RWPE1 (cell line): Measurements from ENCODE around the gene CASKIN1.

ENCODE experiments used
- CTCF ChIA-PET: fragments of 350-600 bp; sonication (Branson Sonifier 250); formaldehyde crosslinking; extraction: SDS; loops from one replicate; lab custom pipeline; 2021; lab: Yijun Ruan, JAX
- POLR2A ChIA-PET: fragments of 400-600 bp; formaldehyde crosslinking; extraction: SDS; loops from one replicate; lab custom pipeline; 2020; ENCODE audit warnings: antibody characterized with exemption; ENCODE audit not compliant: low non-redundant PET; lab: Yijun Ruan, JAX
- DNase-seq: peaks from one replicate; pipeline ENCODE4 v3.0.0; 2012; ENCODE audit warnings: low spot score
- H3K27ac ChIP-seq: fragments of 450-650 bp; 2 replicates; pipeline ENCODE4 v1.5.1; 2017
- CTCF ChIP-seq: fragments of 450-650 bp; conservative IDR thresholded peaks from 2 replicates; pipeline ENCODE4 v1.5.1; 2017; ENCODE audit warnings: low read depth, mild to moderate bottlenecking

Gene CASKIN1

GRCh38 chr16:2163211-2163881 lies 33.1 kb downstream of the CASKIN1 start:
- H3K27ac ChIP-seq, result peak overlapping the region; percentile 100
- ChIA-PET POLR2A (interaction anchor here (0.7 to 1.0 kb wide), 2 partner anchors 8 to 31 kb away, joined by 4 to 14 read pairs; partner anchors contain the start of gene TRAF7), CTCF (interaction anchor here (0.6 to 0.8 kb wide), 4 partner anchors 9 to 31 kb away, joined by 3 to 4 read pairs (median 4); no protein-coding TSS in a partner anchor)
- TF ChIP-seq CTCF, result no peak
- DNase-seq, result peak; percentile 86

- no peak for TF ChIP-seq CTCF
- H3K27ac ChIP-seq, result peak overlapping the region; percentile 100
- DNase-seq, result no peak
- ChIA-PET CTCF (interaction anchor here (0.6 to 0.7 kb wide), 2 partner anchors 12 to 14 kb away, joined by 3 read pairs; no protein-coding TSS in a partner anchor), POLR2A (interaction anchor here (0.6 to 1.1 kb wide), 2 partner anchors 9 to 51 kb away, joined by 3 to 4 read pairs; no protein-coding TSS in a partner anchor)
Observed at GRCh38 chr16:2162676-2163118, 33.7 kb downstream of the CASKIN1 start.

- POLR2A ChIA-PET, result interaction anchor here (0.6 to 1.1 kb wide), 3 partner anchors 8 to 52 kb away, joined by 3 to 4 read pairs (median 3); no protein-coding TSS in a partner anchor
- TF ChIP-seq CTCF, result no peak
- peak overlapping the region; percentile 100 for H3K27ac ChIP-seq
- DNase-seq, result no peak
- CTCF ChIA-PET, result interaction anchor here (0.6 to 1.0 kb wide), 3 partner anchors 8 to 262 kb away, joined by 3 to 4 read pairs (median 4); partner anchors contain the start of gene MLST8
Observed at GRCh38 chr16:2161911-2162310, 34.5 kb downstream of the CASKIN1 start.

- TF ChIP-seq CTCF, result no peak
- H3K27ac ChIP-seq, result peak overlapping the region; percentile 100
- no peak for DNase-seq
- ChIA-PET CTCF (interaction anchor here (0.6 to 1.2 kb wide), 2 partner anchors 33 to 261 kb away, joined by 3 read pairs; no protein-coding TSS in a partner anchor), POLR2A (interaction anchor here (1.0 kb wide), 1 partner anchor 14 kb away, joined by 3 read pairs; no protein-coding TSS in a partner anchor)
Observed at GRCh38 chr16:2160915-2161551, 35.4 kb downstream of the CASKIN1 start.

GRCh38 chr16:2159175-2159838 lies 37.1 kb downstream of the CASKIN1 start:
- H3K27ac ChIP-seq, result peak overlapping the region; percentile 100
- no peak for DNase-seq
- POLR2A ChIA-PET, result interaction anchor here (0.6 kb wide), 1 partner anchor 9 kb away, joined by 6 read pairs; no protein-coding TSS in a partner anchor
- no peak for TF ChIP-seq CTCF
- CTCF ChIA-PET, result interaction anchor here (1.2 to 1.5 kb wide), 2 partner anchors 19 to 35 kb away, joined by 3 to 5 read pairs; no protein-coding TSS in a partner anchor
